ENCODE results near the gene ATAD3B. TPM values are rescaled to one million over a fixed set of nuclear protein-coding genes. Genes with fewer than 3 reads are reported as not detected.

Gene ATAD3B
- total RNA-seq, 1 donor from 2014 or later, result 14.2 TPM

Other genes with a start within 250 kb of the ATAD3B start
- gene SDF4, start 239.8 kb upstream of the ATAD3B start, total RNA-seq, result 223 TPM
- gene B3GALT6, start 239.5 kb upstream of the ATAD3B start, total RNA-seq, result 94.9 TPM
- gene C1QTNF12, start 225.0 kb upstream of the ATAD3B start, total RNA-seq, result not detected
- gene UBE2J2, start 197.9 kb upstream of the ATAD3B start, total RNA-seq, result 25.2 TPM
- gene SCNN1D, start 191.3 kb upstream of the ATAD3B start, total RNA-seq, result 0.32 TPM
- gene ACAP3, start 163.8 kb upstream of the ATAD3B start, total RNA-seq, result 105 TPM
- 28.3 TPM for gene PUSL1, start 163.2 kb upstream of the ATAD3B start, total RNA-seq
- gene INTS11, start 147.1 kb upstream of the ATAD3B start, total RNA-seq, result 214 TPM
- 71.3 TPM for gene CPTP, start 147.0 kb upstream of the ATAD3B start, total RNA-seq
- 2.7 TPM for gene TAS1R3, start 140.5 kb upstream of the ATAD3B start, total RNA-seq
- gene DVL1, start 122.3 kb upstream of the ATAD3B start, total RNA-seq, result 66.7 TPM
- 345 TPM for gene MXRA8, start 113.2 kb upstream of the ATAD3B start, total RNA-seq
- 247 TPM for gene AURKAIP1, start 96.6 kb upstream of the ATAD3B start, total RNA-seq
- 150 TPM for gene CCNL2, start 72.4 kb upstream of the ATAD3B start, total RNA-seq
- gene MRPL20, start 64.5 kb upstream of the ATAD3B start, total RNA-seq, result 63.4 TPM
- 12.5 TPM for gene ANKRD65, start 50.5 kb upstream of the ATAD3B start, total RNA-seq
- 79.0 TPM for gene VWA1, start 36.1 kb upstream of the ATAD3B start, total RNA-seq
- gene ATAD3C, start 22.1 kb upstream of the ATAD3B start, total RNA-seq, result not detected
- 46.3 TPM for gene ATAD3A, start 40.4 kb downstream of the ATAD3B start, total RNA-seq
- gene TMEM240, start 68.9 kb downstream of the ATAD3B start, total RNA-seq, result not detected
- 50.1 TPM for gene SSU72, start 103.1 kb downstream of the ATAD3B start, total RNA-seq
- 1.8 TPM for gene FNDC10, start 128.4 kb downstream of the ATAD3B start, total RNA-seq
- gene MIB2, start 143.7 kb downstream of the ATAD3B start, total RNA-seq, result 96.9 TPM
- 71.3 TPM for gene MMP23B, start 160.4 kb downstream of the ATAD3B start, total RNA-seq
- 24.8 TPM for gene CDK11B, start 187.2 kb downstream of the ATAD3B start, total RNA-seq
- 43.7 TPM for gene SLC35E2B, start 221.0 kb downstream of the ATAD3B start, total RNA-seq